ENCODE measurements around the gene NEMF. TPM values are rescaled to one million over a fixed set of nuclear protein-coding genes. Genes with fewer than 3 reads are reported as not detected.

Gene NEMF, protein sequence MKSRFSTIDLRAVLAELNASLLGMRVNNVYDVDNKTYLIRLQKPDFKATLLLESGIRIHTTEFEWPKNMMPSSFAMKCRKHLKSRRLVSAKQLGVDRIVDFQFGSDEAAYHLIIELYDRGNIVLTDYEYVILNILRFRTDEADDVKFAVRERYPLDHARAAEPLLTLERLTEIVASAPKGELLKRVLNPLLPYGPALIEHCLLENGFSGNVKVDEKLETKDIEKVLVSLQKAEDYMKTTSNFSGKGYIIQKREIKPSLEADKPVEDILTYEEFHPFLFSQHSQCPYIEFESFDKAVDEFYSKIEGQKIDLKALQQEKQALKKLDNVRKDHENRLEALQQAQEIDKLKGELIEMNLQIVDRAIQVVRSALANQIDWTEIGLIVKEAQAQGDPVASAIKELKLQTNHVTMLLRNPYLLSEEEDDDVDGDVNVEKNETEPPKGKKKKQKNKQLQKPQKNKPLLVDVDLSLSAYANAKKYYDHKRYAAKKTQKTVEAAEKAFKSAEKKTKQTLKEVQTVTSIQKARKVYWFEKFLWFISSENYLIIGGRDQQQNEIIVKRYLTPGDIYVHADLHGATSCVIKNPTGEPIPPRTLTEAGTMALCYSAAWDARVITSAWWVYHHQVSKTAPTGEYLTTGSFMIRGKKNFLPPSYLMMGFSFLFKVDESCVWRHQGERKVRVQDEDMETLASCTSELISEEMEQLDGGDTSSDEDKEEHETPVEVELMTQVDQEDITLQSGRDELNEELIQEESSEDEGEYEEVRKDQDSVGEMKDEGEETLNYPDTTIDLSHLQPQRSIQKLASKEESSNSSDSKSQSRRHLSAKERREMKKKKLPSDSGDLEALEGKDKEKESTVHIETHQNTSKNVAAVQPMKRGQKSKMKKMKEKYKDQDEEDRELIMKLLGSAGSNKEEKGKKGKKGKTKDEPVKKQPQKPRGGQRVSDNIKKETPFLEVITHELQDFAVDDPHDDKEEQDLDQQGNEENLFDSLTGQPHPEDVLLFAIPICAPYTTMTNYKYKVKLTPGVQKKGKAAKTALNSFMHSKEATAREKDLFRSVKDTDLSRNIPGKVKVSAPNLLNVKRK
- total RNA-seq (2021) (50.1 to 51.2 TPM (median 50.1 TPM) in 3 replicates), Bru-seq, nascent RNA (percentile 86 among the genes with signal in this experiment)
- long read RNA-seq, experiment 1, full-length matches to known transcripts = 87 of 151 reads
- long read RNA-seq, experiment 1, partial matches to known transcripts = 12 of 151 reads
- long read RNA-seq, experiment 1, other reads (novel, unspliced or antisense) = 52 of 151 reads
- long read RNA-seq, experiment 2, full-length matches to known transcripts = 5 of 22 reads
- long read RNA-seq, experiment 2, partial matches to known transcripts = 11 of 22 reads
- long read RNA-seq, experiment 2, other reads (novel, unspliced or antisense) = 6 of 22 reads
- long read RNA-seq, experiment 3, full-length matches to known transcripts = 2 of 134 reads
- long read RNA-seq, experiment 3, partial matches to known transcripts = 103 of 134 reads
- long read RNA-seq, experiment 3, other reads (novel, unspliced or antisense) = 29 of 134 reads

DNA sequence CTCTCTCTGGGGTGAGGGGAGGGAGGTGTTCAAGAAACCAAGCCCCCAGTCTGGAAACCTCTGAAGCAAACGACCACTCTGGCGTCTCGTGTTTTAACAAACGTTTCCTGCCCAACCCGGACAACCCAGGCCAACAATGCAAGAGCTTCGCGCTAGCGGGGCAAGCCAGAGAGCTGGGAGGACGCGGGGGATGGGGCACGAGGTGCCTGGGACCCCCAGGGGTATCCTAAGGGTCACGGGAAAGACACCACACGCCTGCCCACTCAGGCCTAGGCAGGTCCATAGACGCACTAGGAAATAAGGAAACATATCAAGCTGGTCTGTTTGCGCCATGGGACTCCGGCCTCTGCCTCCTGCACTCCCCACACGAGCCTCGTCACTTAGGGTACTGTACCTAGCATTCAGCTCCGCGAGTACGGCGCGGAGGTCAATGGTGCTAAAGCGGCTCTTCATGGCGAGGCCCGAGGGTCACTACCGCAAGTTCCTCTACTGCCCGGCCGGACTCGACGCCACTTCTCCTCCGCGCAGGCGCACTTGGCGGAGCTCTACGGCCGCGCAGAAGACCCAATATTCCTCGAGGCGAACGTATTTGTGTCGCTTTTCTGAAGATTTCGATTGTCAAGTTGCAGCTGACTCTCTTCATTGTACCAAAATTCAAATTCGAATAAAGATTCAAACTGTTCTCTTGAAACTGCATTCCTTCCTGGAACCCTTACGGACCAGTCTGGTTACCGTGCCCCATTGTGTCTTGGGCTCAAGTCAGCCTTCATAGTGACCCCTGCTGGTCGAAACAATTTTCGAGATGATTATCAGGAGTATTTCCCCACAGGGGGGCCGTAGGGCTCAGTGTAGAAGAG, at the start of gene NEMF:
Gene NEMF, minus strand, starts transcription at position 488 of the 857 bp plus-strand sequence. Its CDS starts 35 bp downstream, at position 453.
- Mint-ChIP-seq H3K27me3 (ENCODE audit: low read depth) (no peaks in the 10 kb centered on the region), H3K4me1 (peaks cover 10% of the 10 kb centered on the region), H3K36me3 (peaks cover 26% of the 10 kb centered on the region), H3K9me3 (no peaks in the 10 kb centered on the region), H3K27ac (peak within 1 kb of the TSS; percentile 95), H3K4me3 (peak within 1 kb of the TSS; percentile 95)
- POLR2A ChIA-PET = interaction anchor here (0.6 to 1.9 kb wide), 4 partner anchors 10 to 228 kb away, joined by 3 to 22 read pairs (median 4); partner anchors contain the start of gene KLHDC2
- CTCF ChIA-PET = interaction anchor here (0.5 to 2.7 kb wide), 33 partner anchors 9 to 379 kb away, joined by 3 to 86 read pairs (median 3); partner anchors contain the start of genes DNAAF2, KLHDC1, KLHDC2 and RPL36AL
- DNase-seq (ENCODE audit: low spot score) = peak; percentile 82
- peak; percentile 72 for ATAC-seq
- TF ChIP-seq, protein P1, sequence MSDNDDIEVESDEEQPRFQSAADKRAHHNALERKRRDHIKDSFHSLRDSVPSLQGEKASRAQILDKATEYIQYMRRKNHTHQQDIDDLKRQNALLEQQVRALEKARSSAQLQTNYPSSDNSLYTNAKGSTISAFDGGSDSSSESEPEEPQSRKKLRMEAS (CRISPR knock-in tag; IDR thresholded peaks at IDR 0.05) = peak; percentile 90
- no peak for TF ChIP-seq ZNF263 (CRISPR knock-in tag; IDR thresholded peaks at IDR 0.05; ENCODE audit: low read depth)
- TF ChIP-seq, protein P2, sequence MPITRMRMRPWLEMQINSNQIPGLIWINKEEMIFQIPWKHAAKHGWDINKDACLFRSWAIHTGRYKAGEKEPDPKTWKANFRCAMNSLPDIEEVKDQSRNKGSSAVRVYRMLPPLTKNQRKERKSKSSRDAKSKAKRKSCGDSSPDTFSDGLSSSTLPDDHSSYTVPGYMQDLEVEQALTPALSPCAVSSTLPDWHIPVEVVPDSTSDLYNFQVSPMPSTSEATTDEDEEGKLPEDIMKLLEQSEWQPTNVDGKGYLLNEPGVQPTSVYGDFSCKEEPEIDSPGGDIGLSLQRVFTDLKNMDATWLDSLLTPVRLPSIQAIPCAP (CRISPR knock-in tag; IDR thresholded peaks at IDR 0.05) = peak; percentile 14; the same call in 1 of the 2 replicates
- no peak for TF ChIP-seq ATF1 (CRISPR knock-in tag; IDR thresholded peaks at IDR 0.05)
- TF ChIP-seq, protein P3, sequence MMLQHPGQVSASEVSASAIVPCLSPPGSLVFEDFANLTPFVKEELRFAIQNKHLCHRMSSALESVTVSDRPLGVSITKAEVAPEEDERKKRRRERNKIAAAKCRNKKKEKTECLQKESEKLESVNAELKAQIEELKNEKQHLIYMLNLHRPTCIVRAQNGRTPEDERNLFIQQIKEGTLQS (CRISPR knock-in tag; conservative IDR thresholded peaks at IDR 0.05) = no peak
- TF ChIP-seq, protein P4, sequence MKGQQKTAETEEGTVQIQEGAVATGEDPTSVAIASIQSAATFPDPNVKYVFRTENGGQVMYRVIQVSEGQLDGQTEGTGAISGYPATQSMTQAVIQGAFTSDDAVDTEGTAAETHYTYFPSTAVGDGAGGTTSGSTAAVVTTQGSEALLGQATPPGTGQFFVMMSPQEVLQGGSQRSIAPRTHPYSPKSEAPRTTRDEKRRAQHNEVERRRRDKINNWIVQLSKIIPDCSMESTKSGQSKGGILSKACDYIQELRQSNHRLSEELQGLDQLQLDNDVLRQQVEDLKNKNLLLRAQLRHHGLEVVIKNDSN (CRISPR knock-in tag; IDR thresholded peaks at IDR 0.05) = no peak
- TF ChIP-seq JUN (CRISPR knock-in tag; IDR thresholded peaks at IDR 0.05) = 0 out of 2 replicates have a peak, but pooled peaks have one; percentile 58
- TF ChIP-seq, protein P5, sequence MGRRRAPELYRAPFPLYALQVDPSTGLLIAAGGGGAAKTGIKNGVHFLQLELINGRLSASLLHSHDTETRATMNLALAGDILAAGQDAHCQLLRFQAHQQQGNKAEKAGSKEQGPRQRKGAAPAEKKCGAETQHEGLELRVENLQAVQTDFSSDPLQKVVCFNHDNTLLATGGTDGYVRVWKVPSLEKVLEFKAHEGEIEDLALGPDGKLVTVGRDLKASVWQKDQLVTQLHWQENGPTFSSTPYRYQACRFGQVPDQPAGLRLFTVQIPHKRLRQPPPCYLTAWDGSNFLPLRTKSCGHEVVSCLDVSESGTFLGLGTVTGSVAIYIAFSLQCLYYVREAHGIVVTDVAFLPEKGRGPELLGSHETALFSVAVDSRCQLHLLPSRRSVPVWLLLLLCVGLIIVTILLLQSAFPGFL (CRISPR knock-in tag; IDR thresholded peaks at IDR 0.05; ENCODE audit: borderline replicate concordance) = 0 out of 2 replicates have a peak, but pooled peaks have one; percentile 48
- TF ChIP-seq ZBTB21 (CRISPR knock-in tag; IDR thresholded peaks at IDR 0.05; ENCODE audit: borderline replicate concordance) = 0 out of 2 replicates have a peak, but pooled peaks have one; percentile 21
- TF ChIP-seq NR1H2 (CRISPR knock-in tag; IDR thresholded peaks at IDR 0.05) = no peak
- peak; percentile 56; the same call in 1 of the 2 replicates for TF ChIP-seq ESRRA (CRISPR knock-in tag; IDR thresholded peaks at IDR 0.05; ENCODE audit: borderline replicate concordance)
- TF ChIP-seq EMX1 (CRISPR knock-in tag; IDR thresholded peaks at IDR 0.05) = no peak
- peak; percentile 88; the same call in 1 of the 2 replicates for TF ChIP-seq SMAD3 (CRISPR knock-in tag; IDR thresholded peaks at IDR 0.05; ENCODE audit: borderline replicate concordance)
- TF ChIP-seq, protein P6, sequence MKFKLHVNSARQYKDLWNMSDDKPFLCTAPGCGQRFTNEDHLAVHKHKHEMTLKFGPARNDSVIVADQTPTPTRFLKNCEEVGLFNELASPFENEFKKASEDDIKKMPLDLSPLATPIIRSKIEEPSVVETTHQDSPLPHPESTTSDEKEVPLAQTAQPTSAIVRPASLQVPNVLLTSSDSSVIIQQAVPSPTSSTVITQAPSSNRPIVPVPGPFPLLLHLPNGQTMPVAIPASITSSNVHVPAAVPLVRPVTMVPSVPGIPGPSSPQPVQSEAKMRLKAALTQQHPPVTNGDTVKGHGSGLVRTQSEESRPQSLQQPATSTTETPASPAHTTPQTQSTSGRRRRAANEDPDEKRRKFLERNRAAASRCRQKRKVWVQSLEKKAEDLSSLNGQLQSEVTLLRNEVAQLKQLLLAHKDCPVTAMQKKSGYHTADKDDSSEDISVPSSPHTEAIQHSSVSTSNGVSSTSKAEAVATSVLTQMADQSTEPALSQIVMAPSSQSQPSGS (CRISPR knock-in tag; IDR thresholded peaks at IDR 0.05; ENCODE audit: borderline replicate concordance, low read depth) = no peak
- peak; percentile 93 for TF ChIP-seq FOXP1 (CRISPR knock-in tag; IDR thresholded peaks at IDR 0.05; ENCODE audit: borderline replicate concordance)
- TF ChIP-seq ZNF317 (CRISPR knock-in tag; IDR thresholded peaks at IDR 0.05; ENCODE audit: borderline replicate concordance, low read depth) = no peak
- TF ChIP-seq CREB1 (CRISPR knock-in tag; IDR thresholded peaks at IDR 0.05) = 0 out of 2 replicates have a peak, but pooled peaks have one; percentile 47
- peak; percentile 78 for TF ChIP-seq ZNF232 (CRISPR knock-in tag; IDR thresholded peaks at IDR 0.05)
- TF ChIP-seq ZNF138 (CRISPR knock-in tag; conservative IDR thresholded peaks at IDR 0.05) = no peak
- TF ChIP-seq, protein P7, sequence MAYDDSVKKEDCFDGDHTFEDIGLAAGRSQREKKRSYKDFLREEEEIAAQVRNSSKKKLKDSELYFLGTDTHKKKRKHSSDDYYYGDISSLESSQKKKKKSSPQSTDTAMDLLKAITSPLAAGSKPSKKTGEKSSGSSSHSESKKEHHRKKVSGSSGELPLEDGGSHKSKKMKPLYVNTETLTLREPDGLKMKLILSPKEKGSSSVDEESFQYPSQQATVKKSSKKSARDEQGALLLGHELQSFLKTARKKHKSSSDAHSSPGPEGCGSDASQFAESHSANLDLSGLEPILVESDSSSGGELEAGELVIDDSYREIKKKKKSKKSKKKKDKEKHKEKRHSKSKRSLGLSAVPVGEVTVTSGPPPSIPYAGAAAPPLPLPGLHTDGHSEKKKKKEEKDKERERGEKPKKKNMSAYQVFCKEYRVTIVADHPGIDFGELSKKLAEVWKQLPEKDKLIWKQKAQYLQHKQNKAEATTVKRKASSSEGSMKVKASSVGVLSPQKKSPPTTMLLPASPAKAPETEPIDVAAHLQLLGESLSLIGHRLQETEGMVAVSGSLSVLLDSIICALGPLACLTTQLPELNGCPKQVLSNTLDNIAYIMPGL (CRISPR knock-in tag; IDR thresholded peaks at IDR 0.05) = peak; percentile 80; the same call in 1 of the 2 replicates
- TF ChIP-seq GABPB1 (CRISPR knock-in tag; IDR thresholded peaks at IDR 0.05) = 0 out of 2 replicates have a peak, but pooled peaks have one; percentile 19
- TF ChIP-seq TEAD1 (CRISPR knock-in tag; IDR thresholded peaks at IDR 0.05) = peak; percentile 68; the same call in 1 of the 2 replicates
- peak; percentile 55; the same call in 1 of the 2 replicates for TF ChIP-seq NFE2L1 (CRISPR knock-in tag; IDR thresholded peaks at IDR 0.05)
- 0 out of 2 replicates have a peak, but pooled peaks have one; percentile 52 for TF ChIP-seq KAT7 (CRISPR knock-in tag; IDR thresholded peaks at IDR 0.05; ENCODE audit: borderline replicate concordance)
